Panc1 (cell line): ENCODE data around the gene CER1. TPM values are rescaled to one million over a fixed set of nuclear protein-coding genes. Genes with fewer than 3 reads are reported as not detected.

ENCODE experiments used
- total RNA-seq: library from RNA; stranded (reverse); gene quantifications from one replicate; pipeline ENCODE4 v1.2.1, GENCODE V29; 2021; ENCODE audit not compliant: unreplicated experiment

Gene CER1
- total RNA-seq, 1 experiment from 2014 or later = not detected

Other genes starting within 250 kb of the CER1 start
- gene ZDHHC21, start 29.3 kb downstream of the CER1 start, total RNA-seq = 3.4 TPM
- gene FREM1, start 187.7 kb upstream of the CER1 start, total RNA-seq = not detected